OCI-LY3 (cell line): ENCODE data around the gene CYP20A1.
"Not testable (repeated sequence)": the region's sequence is repeated elsewhere in the genome, so short reads cannot be mapped to it uniquely, and the experiment has no call there.

Source experiments
- H2AFZ ChIP-seq: fragments of 200-600, 300-600 bp; shearing (Covaris generic); 2 replicates; pipeline ENCODE4 v1.6.0; 2014; ENCODE audit warnings: antibody characterized with exemption, low read depth, low read length
- H3K27ac ChIP-seq: fragments of 200-600, 300-600 bp; sonication (generic); 2 replicates; pipeline ENCODE4 v1.5.1; 2014; ENCODE audit warnings: mild to moderate bottlenecking, low read length, moderate library complexity, mixed read lengths
- H3K27me3 ChIP-seq: fragments of 200-600, 300-600 bp; sonication (generic); 2 replicates; pipeline ENCODE4 v1.6.1; 2014; ENCODE audit warnings: low read depth, low read length, mixed read lengths
- H3K36me3 ChIP-seq: fragments of 200-600, 300-600 bp; sonication (generic); replicated peaks from 2 replicates; pipeline ENCODE3; 2014; ENCODE audit warnings: low read depth, low read length, mixed read lengths
- H3K4me1 ChIP-seq: fragments of 300-600, 200-600 bp; sonication (generic); 2 replicates; pipeline ENCODE4 v1.6.1; 2014; ENCODE audit warnings: low read length, mixed read lengths
- H3K4me2 ChIP-seq: fragments of 200-600, 300-600 bp; sonication (generic); 2 replicates; pipeline ENCODE4 v1.6.1; 2014; ENCODE audit warnings: low read length, mixed read lengths
- H3K4me3 ChIP-seq: fragments of 300-600, 200-600 bp; sonication (generic); 2 replicates; pipeline ENCODE4 v1.5.1; 2014; ENCODE audit warnings: antibody characterized with exemption, mild to moderate bottlenecking, low read length, moderate library complexity
- H3K79me2 ChIP-seq: fragments of 300-600, 200-600 bp; shearing (Covaris generic); 2 replicates; pipeline ENCODE4 v1.6.1; 2014; ENCODE audit warnings: mild to moderate bottlenecking, low read length, mixed read lengths
- H3K9ac ChIP-seq: fragments of 300-600, 200-600 bp; shearing (Covaris generic); 2 replicates; pipeline ENCODE4 v1.6.0; 2014; ENCODE audit warnings: mild to moderate bottlenecking, low read length, moderate library complexity
- H3K9me3 ChIP-seq: fragments of 200-600, 300-600 bp; shearing (Covaris generic); 2 replicates; pipeline ENCODE4 v1.6.1; 2014; ENCODE audit warnings: low read length, mixed read lengths; ENCODE audit not compliant: insufficient read depth
- H4K20me1 ChIP-seq: fragments of 200-600, 300-600 bp; sonication (generic); 2 replicates; pipeline ENCODE4 v1.6.1; 2016; ENCODE audit warnings: low read length, mixed read lengths; ENCODE audit not compliant: insufficient read depth
- EZH2phosphoT487 ChIP-seq: fragments of 200-600 bp; shearing (Covaris generic); IDR thresholded peaks from 2 replicates; pipeline ENCODE4 v1.6.1; 2018; ENCODE audit warnings: antibody characterized with exemption, mixed run types, low read depth
- TF ChIP-seq, protein P1 (sequence below): fragments of 200-600, 300-600 bp; sonication (generic); IDR thresholded peaks from 2 replicates; pipeline ENCODE4 v1.5.1; 2014; ENCODE audit warnings: antibody characterized with exemption, low read length, low read depth

Gene CYP20A1

DNA sequence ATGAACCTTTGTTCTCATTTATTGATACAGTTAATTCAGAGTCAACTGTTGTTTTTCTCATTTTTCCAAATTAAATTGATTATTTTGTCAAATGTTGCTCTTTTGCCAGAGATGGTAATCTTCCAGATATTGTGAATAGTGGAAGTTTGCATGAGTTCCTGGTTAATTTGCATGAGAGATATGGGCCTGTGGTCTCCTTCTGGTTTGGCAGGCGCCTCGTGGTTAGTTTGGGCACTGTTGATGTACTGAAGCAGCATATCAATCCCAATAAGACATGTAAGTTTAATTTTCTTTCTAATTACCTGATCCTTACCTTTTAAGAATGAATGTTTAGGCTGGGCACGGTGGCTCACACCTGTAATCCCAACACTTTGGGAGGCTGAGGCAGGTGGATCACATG lies 7.8 kb downstream of the CYP20A1 start:
- Histone ChIP-seq H3K4me1 (0 out of 2 replicates have a peak, but pooled peaks cover 3% of the 10 kb centered on the region), H3K36me3 (peaks cover 7% of the 10 kb centered on the region), H3K4me2 (no peak overlapping the region), H4K20me1 (no peaks in the 10 kb centered on the region), H3K27me3 (no peaks in the 10 kb centered on the region), H3K9me3 (no peaks in the 10 kb centered on the region), H2AFZ (no peak overlapping the region), H3K4me3 (no peak overlapping the region), H3K27ac (no peak overlapping the region), H3K79me2 (peaks cover 11% of the 10 kb centered on the region), H3K9ac (no peak overlapping the region)
- no peak for TF ChIP-seq EZH2phosphoT487

- Histone ChIP-seq H3K4me2 (no peak overlapping the region), H3K4me3 (no peak overlapping the region), H3K4me1 (no peaks in the 10 kb centered on the region), H4K20me1 (no peaks in the 10 kb centered on the region), H3K27me3 (no peaks in the 10 kb centered on the region), H3K79me2 (no peaks in the 10 kb centered on the region), H3K36me3 (peaks cover 3% of the 10 kb centered on the region), H3K9ac (no peak overlapping the region), H2AFZ (no peak overlapping the region), H3K27ac (no peak overlapping the region), H3K9me3 (no peaks in the 10 kb centered on the region)
- no peak for TF ChIP-seq EZH2phosphoT487
- TF ChIP-seq, protein P1, sequence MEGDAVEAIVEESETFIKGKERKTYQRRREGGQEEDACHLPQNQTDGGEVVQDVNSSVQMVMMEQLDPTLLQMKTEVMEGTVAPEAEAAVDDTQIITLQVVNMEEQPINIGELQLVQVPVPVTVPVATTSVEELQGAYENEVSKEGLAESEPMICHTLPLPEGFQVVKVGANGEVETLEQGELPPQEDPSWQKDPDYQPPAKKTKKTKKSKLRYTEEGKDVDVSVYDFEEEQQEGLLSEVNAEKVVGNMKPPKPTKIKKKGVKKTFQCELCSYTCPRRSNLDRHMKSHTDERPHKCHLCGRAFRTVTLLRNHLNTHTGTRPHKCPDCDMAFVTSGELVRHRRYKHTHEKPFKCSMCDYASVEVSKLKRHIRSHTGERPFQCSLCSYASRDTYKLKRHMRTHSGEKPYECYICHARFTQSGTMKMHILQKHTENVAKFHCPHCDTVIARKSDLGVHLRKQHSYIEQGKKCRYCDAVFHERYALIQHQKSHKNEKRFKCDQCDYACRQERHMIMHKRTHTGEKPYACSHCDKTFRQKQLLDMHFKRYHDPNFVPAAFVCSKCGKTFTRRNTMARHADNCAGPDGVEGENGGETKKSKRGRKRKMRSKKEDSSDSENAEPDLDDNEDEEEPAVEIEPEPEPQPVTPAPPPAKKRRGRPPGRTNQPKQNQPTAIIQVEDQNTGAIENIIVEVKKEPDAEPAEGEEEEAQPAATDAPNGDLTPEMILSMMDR, result no peak
Measured at GRCh38 chr2:203252818-203253217, 14.0 kb downstream of the CYP20A1 start.

DNA sequence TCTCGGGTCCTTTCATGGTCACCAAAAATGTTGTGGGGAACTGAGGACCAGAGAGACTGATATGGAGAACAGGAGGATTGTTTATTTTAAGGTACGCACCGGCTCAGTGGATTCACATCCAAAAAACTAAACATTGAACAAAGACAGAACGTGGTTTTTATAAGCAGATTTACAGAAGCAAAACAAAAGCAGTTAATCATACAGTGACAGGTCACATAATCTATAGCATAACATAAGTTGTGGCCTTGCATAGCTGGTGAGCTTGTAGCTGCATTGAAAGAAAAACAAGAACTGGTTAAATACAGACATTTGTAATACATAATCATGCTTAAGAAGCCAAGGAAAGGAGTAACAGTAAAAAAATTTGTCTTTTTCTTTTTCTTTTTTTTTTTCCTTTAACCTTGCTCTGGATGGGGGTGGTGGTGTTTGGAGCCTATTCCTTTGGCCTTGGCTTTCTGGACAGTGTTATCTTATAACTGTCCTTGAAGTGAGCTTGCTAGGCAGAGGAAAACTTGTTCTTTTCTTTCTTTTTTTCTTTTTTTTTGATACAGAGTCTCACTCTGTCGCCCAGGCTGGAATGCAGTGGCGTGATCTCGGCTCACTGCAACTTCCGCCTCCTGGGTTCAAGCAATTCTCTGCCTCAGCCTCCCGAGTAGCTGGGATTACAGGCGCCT lies 14.7 kb downstream of the CYP20A1 start:
- H3K4me1 ChIP-seq, H3K27me3 ChIP-seq, H3K4me2 ChIP-seq, H3K9me3 ChIP-seq, H3K79me2 ChIP-seq, H2AFZ ChIP-seq, H4K20me1 ChIP-seq, H3K27ac ChIP-seq, H3K4me3 ChIP-seq, H3K36me3 ChIP-seq, H3K9ac ChIP-seq: not testable (repeated sequence)

- no peak for TF ChIP-seq EZH2phosphoT487
- TF ChIP-seq, protein P1, result no peak
Measured at GRCh38 chr2:203261326-203262159, 22.7 kb downstream of the CYP20A1 start.

GRCh38 chr2:203279288-203279687 lies 40.5 kb downstream of the CYP20A1 start:
- no peaks in the 10 kb centered on the region for H3K27me3 ChIP-seq
- no peaks in the 10 kb centered on the region for H4K20me1 ChIP-seq
- no peak overlapping the region for H3K4me3 ChIP-seq
- no peak overlapping the region for H3K4me2 ChIP-seq
- H3K36me3 ChIP-seq, result peaks cover 12% of the 10 kb centered on the region
- H3K4me1 ChIP-seq, result no peaks in the 10 kb centered on the region
- TF ChIP-seq EZH2phosphoT487, result no peak
- TF ChIP-seq, protein P1, result no peak
- H3K27ac ChIP-seq, result no peak overlapping the region
- H3K9ac ChIP-seq, result no peak overlapping the region
- no peaks in the 10 kb centered on the region for H3K9me3 ChIP-seq
- no peaks in the 10 kb centered on the region for H3K79me2 ChIP-seq
- H2AFZ ChIP-seq, result no peak overlapping the region

More at GRCh38 chr2:203261326-203262159, 22.7 kb downstream of the CYP20A1 start:
- H2AFZ ChIP-seq, result no peak overlapping the region
- no peak overlapping the region for H3K4me3 ChIP-seq
- H3K4me1 ChIP-seq, result no peaks in the 10 kb centered on the region
- no peak overlapping the region for H3K27ac ChIP-seq
- no peaks in the 10 kb centered on the region for H3K79me2 ChIP-seq
- H3K9ac ChIP-seq, result no peak overlapping the region
- no peak overlapping the region for H3K4me2 ChIP-seq
- H3K36me3 ChIP-seq, result no peaks in the 10 kb centered on the region
- H4K20me1 ChIP-seq, result no peaks in the 10 kb centered on the region
- no peaks in the 10 kb centered on the region for H3K27me3 ChIP-seq
- H3K9me3 ChIP-seq, result no peaks in the 10 kb centered on the region
